ENCODE measurements around the gene AKR1B15.
"Not testable (repeated sequence)": the region's sequence is repeated elsewhere in the genome, so short reads cannot be mapped to it uniquely, and the experiment has no call there.

DNA sequence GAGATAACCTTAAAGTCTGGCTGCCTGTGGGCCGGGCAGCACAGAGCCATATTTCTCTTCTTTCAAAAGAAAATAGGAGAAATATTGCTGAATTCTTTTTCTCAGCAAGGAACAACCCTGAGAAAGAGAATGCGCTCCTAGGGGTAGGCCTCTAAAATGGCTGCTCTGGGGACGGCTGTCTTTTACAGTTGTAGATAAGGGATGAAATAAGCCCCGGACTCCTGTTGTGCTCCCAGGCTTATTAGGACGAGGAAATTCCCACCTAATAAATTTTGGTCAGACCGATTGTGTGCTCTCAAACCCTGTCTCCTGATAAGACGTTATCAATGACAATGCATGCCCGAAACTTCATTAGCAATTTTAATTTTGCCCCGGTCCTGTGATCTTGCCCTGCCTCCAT, 21.1 kb downstream of the AKR1B15 start:
- TF ChIP-seq, protein P1, sequence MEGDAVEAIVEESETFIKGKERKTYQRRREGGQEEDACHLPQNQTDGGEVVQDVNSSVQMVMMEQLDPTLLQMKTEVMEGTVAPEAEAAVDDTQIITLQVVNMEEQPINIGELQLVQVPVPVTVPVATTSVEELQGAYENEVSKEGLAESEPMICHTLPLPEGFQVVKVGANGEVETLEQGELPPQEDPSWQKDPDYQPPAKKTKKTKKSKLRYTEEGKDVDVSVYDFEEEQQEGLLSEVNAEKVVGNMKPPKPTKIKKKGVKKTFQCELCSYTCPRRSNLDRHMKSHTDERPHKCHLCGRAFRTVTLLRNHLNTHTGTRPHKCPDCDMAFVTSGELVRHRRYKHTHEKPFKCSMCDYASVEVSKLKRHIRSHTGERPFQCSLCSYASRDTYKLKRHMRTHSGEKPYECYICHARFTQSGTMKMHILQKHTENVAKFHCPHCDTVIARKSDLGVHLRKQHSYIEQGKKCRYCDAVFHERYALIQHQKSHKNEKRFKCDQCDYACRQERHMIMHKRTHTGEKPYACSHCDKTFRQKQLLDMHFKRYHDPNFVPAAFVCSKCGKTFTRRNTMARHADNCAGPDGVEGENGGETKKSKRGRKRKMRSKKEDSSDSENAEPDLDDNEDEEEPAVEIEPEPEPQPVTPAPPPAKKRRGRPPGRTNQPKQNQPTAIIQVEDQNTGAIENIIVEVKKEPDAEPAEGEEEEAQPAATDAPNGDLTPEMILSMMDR (IDR thresholded peaks at IDR 0.05) = not testable (repeated sequence)
- TF ChIP-seq POLR2A (IDR thresholded peaks at IDR 0.05) = not testable (repeated sequence)

Data from testis (tissue), 2 donors.